ENCODE measurements around the gene THAP12. TPM values are rescaled to one million over a fixed set of nuclear protein-coding genes. Genes with fewer than 3 reads are reported as not detected.

Gene THAP12
- total RNA-seq, 4 donors from 2014 or later, result 35.4 to 59.9 (median 42.7) TPM

GRCh38 chr11:76380159-76380976, 564 bp downstream of the THAP12 start:
- DNase-seq (ENCODE audit: low spot score) (no peak), ATAC-seq (ENCODE audit: low FRiP score) (peak; percentile 80)
- no peak for TF ChIP-seq CTCF (IDR thresholded peaks at IDR 0.05)

- no peak for TF ChIP-seq CTCF (IDR thresholded peaks at IDR 0.05)
- no peak for ATAC-seq (ENCODE audit: low FRiP score)
- no peak for DNase-seq (ENCODE audit: low spot score)
Measured at GRCh38 chr11:76379807-76380158, 1.1 kb downstream of the THAP12 start.

GRCh38 chr11:76376746-76377558, 4.0 kb downstream of the THAP12 start:
- ATAC-seq (ENCODE audit: low FRiP score) (no peak), DNase-seq (ENCODE audit: low spot score) (no peak)
- TF ChIP-seq CTCF (IDR thresholded peaks at IDR 0.05), result no peak

- ATAC-seq (ENCODE audit: low FRiP score) (peak; percentile 54), DNase-seq (ENCODE audit: low spot score) (no peak)
- TF ChIP-seq CTCF (IDR thresholded peaks at IDR 0.05), result no peak
Measured at GRCh38 chr11:76371170-76371569, 9.8 kb downstream of the THAP12 start.

GRCh38 chr11:76369406-76369805, 11.5 kb downstream of the THAP12 start:
- TF ChIP-seq CTCF (IDR thresholded peaks at IDR 0.05), result no peak
- ATAC-seq (ENCODE audit: low FRiP score) (no peak), DNase-seq (ENCODE audit: low spot score) (no peak)

- TF ChIP-seq CTCF (IDR thresholded peaks at IDR 0.05), result no peak
- DNase-seq (ENCODE audit: low spot score), result no peak
- no peak for ATAC-seq (ENCODE audit: low FRiP score)
Measured at GRCh38 chr11:76368490-76368889, 12.4 kb downstream of the THAP12 start.
